ENCODE data around the gene BCL11B. TPM values are rescaled to one million over a fixed set of nuclear protein-coding genes. Genes with fewer than 3 reads are reported as not detected.
A peak's percentile ranks its signal among the peaks of the same experiment; 100 is the strongest.

BCL11B gene
- polyA plus RNA-seq, 3 donors: 0.01 TPM; not detected in 2

- H3K27me3 ChIP-seq (ENCODE audit: control insufficient read depth in 2 of 2, insufficient read depth in 2 of 2, low read length in 2 of 2): no peaks in the 10 kb centered on the region
- H3K4me1 Mint-ChIP-seq: no peaks in the 10 kb centered on the region
- H3K4me2 ChIP-seq (replicated peaks; ENCODE audit: extremely low read depth, low read length, poor library complexity, severe bottlenecking): no peak overlapping the region
- no peaks in the 10 kb centered on the region for H3K79me2 ChIP-seq (ENCODE audit: insufficient read depth, low read length)
- no peak for TF ChIP-seq CTCF (IDR thresholded peaks at IDR 0.05)
- WGBS (ENCODE audit: insufficient coverage): 70% methylated on average over 7 of the region's 9 CpGs
- intact Hi-C loops (cut with micrococcal nuclease): no loop called here
- no peak overlapping the region for H2AFZ ChIP-seq (ENCODE audit: insufficient read depth, low read depth, low read length, poor library complexity, severe bottlenecking)
- H4K20me1 ChIP-seq (ENCODE audit: insufficient read depth, low read length): no peaks in the 10 kb centered on the region
- H3K4me1 ChIP-seq (ENCODE audit: control insufficient read depth in 1 of 2, insufficient read depth in 2 of 2, low read length in 2 of 2): no peaks in the 10 kb centered on the region
- H3K9me3 Mint-ChIP-seq: peaks cover 0 to 2% (median 0%) of the 10 kb centered on the region in 7 donors
- no peak overlapping the region for H3K27ac ChIP-seq (ENCODE audit: low read depth in 1 of 2, low read length in 2 of 2)
- DNase-seq: no peak
- no peak overlapping the region for H3K4me3 Mint-ChIP-seq
- no peak overlapping the region for H3K4me3 ChIP-seq (replicated peaks in 1 of 3; ENCODE audit: low read depth in 2 of 3, low read length in 3 of 3)
- H3K9me3 ChIP-seq (replicated peaks in 1 of 2; ENCODE audit: control insufficient read depth in 1 of 2, insufficient read depth in 1 of 2, low read length in 2 of 2): no peaks in the 10 kb centered on the region
- H3K27me3 Mint-ChIP-seq (ENCODE audit: low read depth in 3 of 3): peaks cover 0 to 11% (median 2%) of the 10 kb centered on the region in 3 donors
- peak overlapping the region in 1 of 7 donors; percentile 64 for H3K27ac Mint-ChIP-seq
- no peaks in the 10 kb centered on the region for H3K36me3 Mint-ChIP-seq
- no peak overlapping the region for H3K9ac ChIP-seq (ENCODE audit: insufficient read depth, low read length, poor library complexity, severe bottlenecking)
- no peaks in the 10 kb centered on the region for H3K36me3 ChIP-seq (replicated peaks in 1 of 2; ENCODE audit: control insufficient read depth in 1 of 2, insufficient read depth in 2 of 2, low read length in 2 of 2)
Observed at GRCh38 chr14:99208318-99208717, 63.7 kb downstream of the BCL11B start.

- Histone ChIP-seq H3K27ac (ENCODE audit: low read depth in 1 of 2, low read length in 2 of 2) (no peak overlapping the region), H4K20me1 (ENCODE audit: insufficient read depth, low read length) (no peaks in the 10 kb centered on the region), H3K79me2 (ENCODE audit: insufficient read depth, low read length) (no peaks in the 10 kb centered on the region), H2AFZ (ENCODE audit: insufficient read depth, low read depth, low read length, poor library complexity, severe bottlenecking) (no peak overlapping the region), H3K36me3 (replicated peaks in 1 of 2; ENCODE audit: control insufficient read depth in 1 of 2, insufficient read depth in 2 of 2, low read length in 2 of 2) (no peaks in the 10 kb centered on the region), H3K9me3 (replicated peaks in 1 of 2; ENCODE audit: control insufficient read depth in 1 of 2, insufficient read depth in 1 of 2, low read length in 2 of 2) (no peaks in the 10 kb centered on the region), H3K4me1 (ENCODE audit: control insufficient read depth in 1 of 2, insufficient read depth in 2 of 2, low read length in 2 of 2) (no peaks in the 10 kb centered on the region), H3K4me2 (replicated peaks; ENCODE audit: extremely low read depth, low read length, poor library complexity, severe bottlenecking) (no peak overlapping the region), H3K27me3 (ENCODE audit: control insufficient read depth in 2 of 2, insufficient read depth in 2 of 2, low read length in 2 of 2) (no peaks in the 10 kb centered on the region), H3K4me3 (replicated peaks in 1 of 3; ENCODE audit: low read depth in 2 of 3, low read length in 3 of 3) (no peak overlapping the region), H3K9ac (ENCODE audit: insufficient read depth, low read length, poor library complexity, severe bottlenecking) (no peak overlapping the region)
- no peak for DNase-seq
- peaks cover 0 to 11% (median 2%) of the 10 kb centered on the region in 3 donors for H3K27me3 Mint-ChIP-seq (ENCODE audit: low read depth in 3 of 3)
- no peaks in the 10 kb centered on the region for H3K36me3 Mint-ChIP-seq
- H3K9me3 Mint-ChIP-seq: peaks cover 0 to 2% (median 0%) of the 10 kb centered on the region in 7 donors
- H3K27ac Mint-ChIP-seq: no peak overlapping the region
- intact Hi-C loops (cut with micrococcal nuclease): no loop called here
- WGBS (ENCODE audit: insufficient coverage): 60% methylated on average over 2 of the region's 4 CpGs
- TF ChIP-seq CTCF (IDR thresholded peaks at IDR 0.05): no peak
- no peaks in the 10 kb centered on the region for H3K4me1 Mint-ChIP-seq
- no peak overlapping the region for H3K4me3 Mint-ChIP-seq
Observed at GRCh38 chr14:99207456-99207855, 64.5 kb downstream of the BCL11B start.
